ENCODE results near the gene DMRTC2.

- TF ChIP-seq CTCF (IDR thresholded peaks at IDR 0.05), result no peak
- no peak for TF ChIP-seq POLR2A (IDR thresholded peaks at IDR 0.05)
Measured at GRCh38 chr19:41863209-41863931, 18.5 kb downstream of the DMRTC2 start.
